ENCODE results near the gene ANKZF1.

- TF ChIP-seq EZH2 (IDR thresholded peaks at IDR 0.05; ENCODE audit: insufficient read depth, poor library complexity, severe bottlenecking) (no peak), EZH2phosphoT487 (IDR thresholded peaks at IDR 0.05; ENCODE audit: insufficient read depth, low read depth) (no peak)
These were observed 49.7 kb downstream of the ANKZF1 start, which contains the start of gene DNAJB2 for GRCh38 chr2:219279151-219279915.
